Measurements from ENCODE around the gene EXOC4.
A peak's percentile ranks its signal among the peaks of the same experiment; 100 is the strongest.

Gene EXOC4

DNA sequence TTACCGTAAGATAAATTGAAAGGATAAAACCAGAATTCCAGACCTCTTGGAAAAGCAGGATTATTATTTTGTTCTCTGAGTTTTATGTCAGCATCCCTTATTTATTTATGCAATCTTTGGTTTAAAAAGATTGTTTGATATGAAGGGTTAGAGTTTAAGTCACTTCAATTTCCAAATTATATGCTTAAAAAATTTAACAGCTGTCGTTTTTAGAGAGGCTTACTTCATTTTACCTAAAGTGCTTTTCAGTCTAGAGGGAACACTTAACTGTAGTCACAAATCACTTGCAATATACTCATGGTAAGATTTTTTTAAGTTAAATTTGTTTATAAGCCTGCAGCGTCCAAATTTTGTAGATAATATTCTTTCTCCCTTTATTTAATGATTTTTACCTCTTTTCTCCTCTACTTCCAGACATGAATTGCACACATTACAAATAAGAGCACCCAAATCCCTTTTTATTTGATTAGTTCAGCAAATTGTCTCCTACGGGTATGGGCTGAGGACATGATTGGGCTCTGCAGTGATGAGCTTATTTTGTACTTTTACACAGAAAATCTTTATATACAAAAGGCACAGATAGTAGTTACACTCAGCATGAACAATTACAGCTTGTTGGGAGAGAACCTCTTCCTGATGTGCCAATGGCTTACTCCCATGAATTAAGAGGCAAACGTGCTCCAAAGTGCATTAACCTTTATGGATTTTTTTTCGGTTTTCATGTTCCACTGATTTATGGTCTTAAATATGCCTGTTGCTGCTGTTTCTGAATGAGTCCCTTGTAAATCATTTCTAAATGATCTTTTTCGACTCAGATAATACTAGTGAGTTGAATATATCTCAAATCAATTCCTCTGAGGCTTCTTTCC, 555.0 kb downstream of the EXOC4 start:
- DNase-seq, result peak; percentile 47 to 72

DNA sequence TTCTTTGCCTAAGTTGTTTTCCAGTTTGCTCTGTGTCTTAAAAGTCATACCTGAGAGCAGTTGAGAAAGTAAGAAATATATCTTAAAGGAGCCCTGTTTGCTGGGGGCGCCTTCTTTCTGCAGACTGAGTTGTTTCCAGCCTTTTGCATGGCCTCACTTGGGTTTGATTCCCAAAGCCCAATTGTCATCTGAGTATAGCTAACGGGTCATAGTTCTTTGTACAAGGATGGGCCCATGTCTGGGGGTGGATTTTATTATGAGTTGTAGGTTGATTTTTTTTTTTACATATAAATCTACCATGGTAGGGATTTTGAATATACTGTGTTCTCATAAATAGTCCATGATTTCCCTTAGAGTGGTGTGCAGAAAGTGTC, 555.6 kb downstream of the EXOC4 start:
- no peak for DNase-seq

DNA sequence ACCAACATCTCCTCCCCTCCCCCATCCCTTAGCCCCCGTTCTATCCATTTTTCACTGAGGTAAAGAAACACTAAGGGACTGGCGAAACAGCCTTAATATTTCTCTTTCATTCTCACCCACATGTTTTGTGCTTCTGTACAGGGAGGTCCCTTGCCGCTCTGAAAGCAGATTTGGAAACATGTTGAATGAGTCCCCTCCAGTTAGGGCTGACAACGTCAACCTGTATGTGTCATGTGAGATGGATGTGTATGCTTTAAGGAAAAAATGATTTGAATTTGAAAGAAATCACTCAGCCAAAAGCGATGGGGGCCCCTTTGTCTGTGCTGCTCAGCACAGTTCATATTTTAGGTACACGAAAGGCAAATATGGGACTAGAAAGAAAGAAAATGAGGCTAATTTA, 560.0 kb downstream of the EXOC4 start:
- DNase-seq, result no peak

DNA sequence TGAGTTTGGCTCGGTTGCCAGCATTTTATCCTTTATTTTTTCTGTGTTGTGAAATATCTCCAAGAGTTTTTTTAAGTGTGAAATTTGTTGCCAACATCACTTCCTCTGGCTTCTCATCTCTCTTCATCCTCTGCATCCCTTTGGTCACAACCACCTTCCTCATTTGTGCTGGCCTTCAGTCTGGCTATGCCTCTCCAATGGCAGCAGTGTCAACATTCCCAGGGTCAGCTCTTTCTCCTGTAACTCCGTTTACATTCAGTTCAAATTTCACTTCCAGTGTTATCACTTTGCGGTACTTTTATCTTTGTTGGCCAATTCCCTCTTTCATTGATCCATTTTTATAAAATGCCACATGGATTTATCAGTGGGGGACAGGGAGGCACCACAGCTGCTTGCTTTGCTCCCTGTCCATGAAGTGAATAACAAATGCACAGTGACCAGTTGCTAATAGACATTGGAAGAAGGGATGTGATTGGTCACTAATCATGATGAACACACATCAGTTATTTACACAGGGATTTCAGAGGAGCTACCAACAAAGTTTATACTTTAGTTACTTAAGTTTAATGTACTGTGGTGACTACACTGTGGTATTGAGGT, 562.8 kb downstream of the EXOC4 start:
- DNase-seq, result no peak

DNA sequence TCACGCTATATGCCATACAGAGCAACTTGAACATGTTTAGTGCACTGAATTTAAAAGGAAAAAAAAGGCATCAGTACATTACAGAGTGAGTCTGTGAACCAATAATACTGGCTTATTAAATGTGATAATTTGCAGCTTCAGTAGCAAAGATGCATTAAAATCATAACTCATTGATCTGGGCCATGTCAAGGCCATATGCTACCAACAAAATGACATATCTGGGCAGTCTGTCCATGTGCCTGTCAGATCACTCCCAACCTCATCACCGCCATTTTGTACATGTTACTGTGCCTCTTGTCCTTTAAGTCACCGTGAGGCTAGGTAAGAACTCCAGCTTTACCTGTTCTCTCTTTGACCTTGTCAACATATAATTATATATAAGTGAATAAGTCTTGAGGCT, 566.8 kb downstream of the EXOC4 start:
- DNase-seq, result no peak

DNA sequence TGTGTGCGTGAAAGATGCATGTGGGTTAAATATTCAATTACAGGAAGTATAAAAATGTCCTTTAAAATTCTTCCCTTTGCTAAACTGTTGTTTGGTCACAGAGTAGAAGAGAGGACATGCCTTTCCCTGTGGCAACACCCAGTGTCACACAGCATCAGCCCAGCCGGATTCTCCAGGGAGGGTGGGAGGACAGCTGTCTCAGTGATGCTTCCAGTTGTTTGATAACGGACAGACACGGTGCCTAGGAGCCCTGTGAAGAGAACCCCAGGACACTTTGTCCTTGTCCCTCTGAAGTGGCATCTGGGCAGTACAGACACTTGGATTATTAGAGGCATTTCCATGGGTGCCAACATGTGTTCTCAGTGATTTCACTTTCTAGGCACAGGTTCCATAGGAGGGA, 567.7 kb downstream of the EXOC4 start:
- no peak for DNase-seq

DNA sequence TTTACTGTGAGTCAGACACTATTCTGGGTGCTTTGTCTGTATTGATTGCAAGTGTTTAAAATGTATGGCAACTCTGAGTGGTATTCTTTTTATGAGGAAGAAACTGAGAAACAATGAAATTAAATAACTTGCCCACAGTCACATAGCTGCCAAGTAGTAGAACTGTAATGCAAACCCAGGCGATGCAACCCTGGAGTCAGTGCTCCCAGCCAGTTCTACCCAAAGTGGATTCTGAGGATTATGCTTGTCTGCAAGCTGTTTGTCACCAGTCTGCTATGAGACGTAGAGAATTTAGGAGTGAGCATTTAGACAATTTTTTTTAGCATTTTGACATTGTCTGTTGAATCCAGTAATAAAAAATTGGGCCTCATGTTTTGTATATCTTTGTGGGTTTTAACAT, 568.3 kb downstream of the EXOC4 start:
- no peak for DNase-seq

DNA sequence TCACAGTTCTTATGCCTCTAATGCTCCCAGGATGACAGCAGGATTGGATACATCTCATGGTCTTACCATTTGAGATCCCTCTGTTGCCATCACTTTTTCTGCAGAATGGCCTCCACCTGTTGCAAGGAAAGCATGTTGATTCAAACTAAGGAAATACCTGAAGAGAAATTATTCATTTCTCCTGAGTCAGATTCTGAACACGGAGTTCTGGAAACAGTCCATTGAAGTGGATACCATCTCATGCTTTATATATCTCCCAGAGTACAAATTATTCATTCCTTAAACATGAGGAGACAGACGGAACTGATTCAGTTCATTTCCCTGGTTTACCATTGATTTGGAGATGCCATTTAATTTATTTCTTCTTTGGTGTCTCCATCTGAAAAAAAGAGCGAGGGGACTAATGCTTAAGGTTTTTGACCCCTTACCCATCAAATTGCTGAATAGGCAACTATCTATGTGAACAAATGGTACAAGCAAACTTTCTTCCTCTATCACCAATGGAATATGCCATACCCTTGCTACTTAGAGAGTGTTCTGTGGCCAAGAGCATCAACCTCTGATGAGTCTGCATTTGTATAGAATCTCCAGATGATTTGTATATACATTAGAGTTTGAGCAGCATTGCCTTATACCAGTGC, 569.2 kb downstream of the EXOC4 start:
- DNase-seq, result no peak

DNA sequence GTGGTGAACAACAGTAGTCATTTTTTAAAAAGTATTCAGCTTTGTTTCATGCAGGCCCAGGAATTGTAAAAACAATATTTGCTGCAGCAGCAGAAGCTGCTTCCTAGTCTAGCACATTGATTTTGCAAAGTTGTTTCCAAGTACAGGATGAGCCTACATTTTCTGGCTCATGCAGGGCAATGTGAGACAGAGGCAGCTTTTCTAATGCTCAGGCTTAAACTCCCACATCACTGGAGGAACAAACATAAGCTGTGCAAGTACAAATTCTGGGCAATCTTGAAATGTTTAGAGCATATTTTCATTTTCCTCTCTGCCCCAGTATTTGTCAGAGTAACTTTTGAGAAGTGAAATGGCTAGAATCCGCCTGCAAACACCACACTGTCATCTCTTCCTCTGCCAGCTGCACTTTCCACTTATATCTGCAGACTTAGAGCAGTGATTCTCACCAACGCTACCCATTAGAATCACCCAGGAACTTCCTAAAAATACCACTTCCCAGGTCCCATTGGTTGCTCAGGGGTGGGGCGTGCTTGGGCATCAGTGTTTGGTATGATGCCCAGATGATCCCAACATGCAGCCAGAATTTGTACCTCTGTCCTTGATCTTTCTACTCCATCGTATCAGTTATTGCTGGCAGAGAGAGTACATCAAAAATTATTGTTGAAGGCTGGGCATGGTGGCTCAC, 570.1 kb downstream of the EXOC4 start:
- no peak for DNase-seq

DNA sequence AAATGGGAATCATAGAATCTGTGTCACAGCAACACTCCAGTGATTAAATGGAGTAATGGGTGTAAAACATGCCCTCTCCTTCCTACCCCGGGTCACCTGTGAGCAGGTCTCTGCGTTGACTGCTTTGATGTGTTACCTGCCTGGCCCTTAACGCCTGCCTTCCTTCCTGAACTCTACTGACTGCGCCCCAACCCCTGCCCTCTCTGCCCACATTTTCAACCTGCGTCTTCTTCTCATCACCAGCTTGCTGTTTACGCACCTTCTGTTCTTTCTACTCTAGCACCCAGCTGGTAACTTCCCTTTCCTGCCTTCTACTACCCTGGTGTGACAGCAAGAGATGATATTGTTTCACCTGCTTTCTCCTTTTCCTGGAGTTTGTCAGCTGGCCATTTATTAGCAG, 571.3 kb downstream of the EXOC4 start:
- peak; percentile 16 to 44 for DNase-seq

DNA sequence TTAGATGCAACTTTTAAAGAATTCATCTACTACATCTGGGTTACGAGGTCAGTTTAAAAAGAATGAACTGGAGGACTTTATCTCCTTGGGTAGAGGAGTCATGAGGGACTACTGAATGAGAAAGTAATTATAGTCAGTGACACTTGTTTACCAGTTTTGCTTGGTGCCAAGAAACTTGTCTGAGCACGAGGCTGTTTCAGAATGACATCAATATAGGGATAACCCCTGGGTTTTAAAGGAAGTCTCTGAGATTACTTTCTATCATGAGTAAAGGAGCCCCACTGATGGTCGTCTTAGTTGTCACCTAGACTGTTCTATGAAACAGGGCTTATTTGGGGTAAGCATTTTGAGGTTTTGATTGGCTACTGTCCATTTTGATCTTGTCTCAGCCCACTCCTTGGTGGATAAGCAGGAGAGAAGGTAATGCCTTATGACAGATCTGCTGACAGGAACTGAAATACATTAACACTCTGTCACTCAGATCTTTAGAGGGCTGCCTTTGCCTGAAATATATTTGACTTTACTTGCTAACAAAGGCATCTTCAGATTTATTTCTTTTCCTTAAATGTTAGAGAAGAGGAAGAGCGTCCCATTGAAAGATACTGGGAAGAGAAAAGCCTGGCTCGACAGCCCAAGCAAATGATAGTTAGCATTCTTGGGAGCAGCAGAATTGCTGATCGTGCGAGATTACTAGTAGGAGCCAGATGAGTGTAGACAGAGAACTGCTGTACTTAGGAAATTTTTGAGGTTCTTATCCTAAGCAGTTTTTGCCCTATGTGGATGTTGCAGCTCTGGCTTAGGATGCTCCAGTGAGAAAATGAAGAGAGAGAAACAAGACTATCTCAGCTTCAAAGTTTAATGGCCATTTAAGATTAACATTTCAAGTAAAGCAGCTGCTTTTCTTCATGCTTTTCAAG, 575.1 kb downstream of the EXOC4 start:
- no peak for DNase-seq

DNA sequence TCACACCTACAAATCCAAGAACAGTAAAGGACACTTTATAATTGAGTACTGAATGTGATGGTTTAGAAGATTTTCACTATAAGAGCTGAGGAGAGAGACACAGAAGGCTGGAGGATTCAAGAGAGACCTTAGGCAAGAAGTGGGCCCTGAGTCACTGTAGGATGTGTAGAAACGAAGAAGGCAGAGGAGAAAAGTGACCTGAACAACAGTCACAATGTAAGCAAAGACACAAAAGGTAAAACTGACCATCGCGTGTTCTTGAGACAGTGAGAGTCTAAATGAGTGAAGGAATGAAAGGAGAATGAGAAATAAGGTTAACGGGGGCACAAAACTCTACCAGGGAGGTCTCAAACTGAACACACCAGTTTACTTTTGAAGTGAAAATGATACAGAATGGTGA, 576.0 kb downstream of the EXOC4 start:
- no peak for DNase-seq

DNA sequence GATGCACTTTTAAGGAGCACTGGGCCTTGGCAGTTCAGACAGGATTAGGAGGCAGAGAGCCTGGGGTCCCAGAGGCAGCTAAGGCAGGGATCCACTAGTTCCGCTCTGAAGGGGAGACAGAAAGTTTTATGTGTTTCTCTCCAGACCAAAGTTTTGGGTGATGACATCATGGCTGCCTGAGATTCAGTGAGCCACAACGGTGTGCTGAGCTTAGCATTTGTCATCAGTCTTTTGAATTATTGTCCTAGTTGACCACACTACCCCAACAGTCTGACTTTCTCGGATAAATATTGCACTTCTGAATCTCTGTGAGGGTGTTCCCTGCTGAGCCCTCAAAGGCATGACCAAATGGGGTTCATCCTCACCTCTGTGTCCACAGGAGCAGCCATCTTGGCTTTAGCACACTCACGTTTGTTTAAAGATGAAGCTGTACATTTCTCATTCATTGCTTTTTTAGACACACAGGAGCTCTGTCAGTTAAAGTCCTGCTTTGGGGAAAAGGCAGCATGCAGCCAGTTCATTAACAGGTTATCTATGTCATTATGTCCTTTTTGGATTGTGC, 576.5 kb downstream of the EXOC4 start:
- no peak for DNase-seq

DNA sequence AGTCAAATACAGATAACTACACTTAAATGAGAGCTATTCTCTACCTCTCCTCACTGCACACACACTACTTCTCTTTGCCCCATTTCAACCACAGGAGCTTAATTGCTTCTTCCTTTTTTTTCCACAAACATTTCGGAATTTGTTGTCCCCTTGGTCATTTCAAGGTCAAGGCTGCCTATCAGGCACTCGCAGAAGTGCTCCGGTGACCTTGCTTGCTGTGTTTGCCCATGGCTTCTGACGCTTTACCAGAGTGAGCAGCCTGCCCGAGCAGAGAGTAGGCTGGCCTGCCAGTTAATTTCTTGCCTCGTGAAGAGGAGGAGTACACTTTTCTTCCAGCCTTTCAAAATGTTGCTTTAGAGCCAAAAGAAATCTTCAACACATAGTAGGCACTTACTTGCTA, 577.2 kb downstream of the EXOC4 start:
- no peak for DNase-seq

DNA sequence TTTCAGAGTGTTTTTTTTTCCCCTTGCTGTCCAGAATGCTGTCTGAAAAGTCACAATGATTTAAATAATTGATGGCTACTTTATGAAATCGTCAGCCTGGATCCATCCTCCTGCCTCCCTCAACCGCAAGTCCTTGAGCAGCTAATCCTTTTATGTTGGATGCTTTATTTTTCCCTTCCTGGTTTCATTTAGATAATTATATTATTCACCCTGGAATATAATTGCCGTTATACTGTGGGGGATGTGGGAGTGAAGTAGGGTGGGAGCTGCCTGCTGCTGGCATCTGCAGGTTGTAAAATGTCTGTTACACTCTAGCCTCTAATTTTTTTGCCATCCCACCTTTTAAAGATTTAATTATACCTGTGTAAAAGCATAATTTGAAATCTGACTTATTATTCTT, 583.8 kb downstream of the EXOC4 start:
- DNase-seq, result peak; percentile 43 to 63

DNA sequence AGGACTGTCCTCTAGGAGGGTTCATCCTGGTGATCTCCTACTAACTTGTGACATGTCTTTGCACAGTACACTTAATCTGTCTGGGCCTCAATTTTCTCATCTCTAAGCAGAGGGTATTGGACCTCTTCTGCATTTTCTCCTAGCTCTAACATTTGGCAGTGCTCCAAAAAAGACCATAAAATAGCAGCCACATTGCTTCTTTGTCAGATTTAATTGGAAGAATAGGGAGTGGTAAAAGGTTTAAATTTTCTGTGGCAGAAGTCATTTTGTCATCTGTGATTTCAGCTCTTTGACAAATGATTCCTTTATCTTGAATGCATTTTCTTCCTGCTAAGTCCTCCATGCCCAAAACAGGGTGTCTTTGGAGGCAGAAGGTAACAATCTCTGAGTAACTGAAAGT, 584.3 kb downstream of the EXOC4 start:
- DNase-seq, result peak; percentile 53 to 69

DNA sequence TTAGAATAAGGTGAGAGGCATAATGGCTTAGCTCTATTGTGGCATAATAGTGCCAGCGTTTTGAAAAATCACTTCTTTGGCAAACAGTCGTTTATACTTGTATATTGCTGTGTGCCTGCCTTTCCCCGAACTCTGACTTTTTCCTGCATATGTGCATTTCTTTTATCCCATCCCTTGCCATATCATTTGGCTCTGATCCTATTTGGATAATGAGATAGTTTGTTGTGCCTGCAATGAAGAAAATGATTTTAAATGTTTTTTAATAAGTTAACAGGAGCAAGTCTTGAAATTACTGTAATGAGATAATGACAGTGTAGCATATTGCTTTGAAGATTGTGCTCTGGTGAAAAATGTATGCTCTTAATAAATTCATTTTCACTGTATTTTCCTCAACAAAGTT, 586.2 kb downstream of the EXOC4 start:
- DNase-seq, result no peak

DNA sequence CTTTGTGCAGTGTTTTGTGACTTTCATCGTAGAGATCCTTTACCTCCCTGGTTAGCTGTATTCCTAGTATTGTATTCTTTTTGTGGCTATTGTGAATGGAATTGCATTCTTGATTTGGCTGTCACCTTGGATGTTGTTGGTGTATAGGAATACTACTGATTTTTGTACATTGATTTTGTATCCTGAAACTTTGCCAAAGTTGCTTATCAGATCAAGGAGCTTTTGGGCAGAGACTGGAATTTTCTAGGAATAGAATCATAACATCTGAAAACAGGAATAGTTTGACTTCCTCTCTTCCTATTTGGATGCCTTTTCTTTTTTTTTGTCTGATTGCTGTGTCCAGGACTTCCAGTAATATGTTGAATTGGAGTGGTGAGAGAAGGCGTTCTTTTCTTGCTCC, 590.5 kb downstream of the EXOC4 start:
- DNase-seq, result no peak

DNA sequence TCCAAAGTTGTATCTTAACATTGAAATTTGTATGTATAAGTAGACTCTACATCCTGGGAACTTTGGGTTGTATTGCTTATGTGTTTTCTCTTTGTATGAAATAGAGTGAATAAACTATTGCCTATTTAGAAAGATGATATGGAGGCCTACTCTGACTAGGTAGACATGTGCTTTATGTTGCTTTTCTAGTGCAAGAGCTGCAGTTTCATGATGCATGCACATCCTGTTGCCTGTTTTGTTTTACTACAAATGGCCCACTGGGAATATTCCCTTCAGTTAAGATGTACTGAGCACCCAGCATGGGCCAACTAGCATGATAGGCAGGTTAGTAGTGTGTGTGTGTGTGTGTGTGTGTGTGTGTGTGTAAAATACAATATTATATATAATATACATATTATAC, 592.1 kb downstream of the EXOC4 start:
- no peak for DNase-seq

DNA sequence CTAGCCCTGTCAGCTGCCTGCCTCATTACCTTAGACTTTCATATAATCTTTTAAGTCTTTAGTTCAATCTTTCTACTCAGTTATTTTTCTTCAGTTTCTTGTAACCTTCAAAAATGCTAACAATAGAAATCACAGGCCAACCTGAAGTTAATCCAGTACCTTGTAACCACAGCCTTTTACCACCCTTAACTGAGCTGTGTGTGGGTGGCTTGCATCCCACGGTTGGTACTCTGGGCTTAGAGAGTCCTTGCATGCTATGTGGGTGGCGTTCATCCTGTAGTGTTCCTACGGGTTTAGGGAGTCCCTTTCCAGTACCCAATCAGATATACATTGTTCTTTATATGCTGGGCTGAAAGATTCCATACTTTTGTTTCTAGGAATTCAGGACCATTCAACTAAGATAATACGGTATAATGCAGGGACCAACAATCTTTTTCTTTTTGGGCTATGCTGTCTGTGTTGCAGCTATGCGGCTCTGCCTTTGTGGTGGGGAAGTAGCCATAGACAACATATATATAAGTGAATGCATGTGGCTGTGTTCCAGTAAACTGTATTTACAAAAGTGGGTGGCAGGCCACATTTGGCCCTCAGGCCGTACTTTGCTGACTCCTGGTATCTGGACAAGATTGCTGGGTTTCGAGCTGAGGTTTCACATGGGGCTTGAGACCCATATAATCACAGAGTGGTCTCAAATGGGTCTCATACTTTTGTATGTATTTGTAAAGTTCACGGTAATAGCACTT, 593.5 kb downstream of the EXOC4 start:
- peak; percentile 5 to 31 for DNase-seq

DNA sequence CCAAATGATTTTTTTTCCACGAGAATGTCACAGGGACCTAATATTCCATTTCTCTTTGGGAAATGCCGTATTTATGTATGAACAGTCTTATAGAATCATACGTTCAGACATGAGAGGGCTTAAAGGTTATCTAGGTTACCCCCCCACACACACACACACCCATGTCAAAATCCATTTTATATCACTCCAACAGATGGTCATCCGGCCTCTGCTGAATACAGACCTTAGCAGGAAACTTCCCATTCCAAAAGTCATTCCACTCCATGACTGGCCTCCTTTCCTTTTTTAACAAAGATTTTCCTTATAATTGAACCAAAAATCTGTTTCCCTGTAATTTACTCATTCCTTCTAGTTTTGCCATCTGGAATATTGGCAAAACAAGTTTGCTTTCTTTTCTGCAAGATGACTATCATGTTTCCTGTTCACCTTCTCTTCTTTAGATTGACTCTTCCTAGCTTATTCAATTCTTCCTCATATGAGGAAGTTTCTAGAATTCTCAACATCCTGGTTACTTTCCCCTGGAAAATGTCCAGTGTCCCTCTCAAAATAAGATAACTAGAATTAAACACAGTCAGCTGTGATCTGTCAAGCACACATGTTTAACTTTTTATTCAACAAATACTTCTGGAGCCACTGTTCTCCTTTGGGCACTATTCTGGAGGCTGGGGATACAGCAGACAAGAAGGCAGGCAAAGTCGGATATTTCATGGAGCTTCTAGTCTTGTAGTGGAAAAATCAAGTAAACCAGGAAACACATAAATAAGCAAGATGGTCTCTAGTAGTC, 597.8 kb downstream of the EXOC4 start:
- DNase-seq, result no peak
